H9 (cell line): ENCODE data around the gene HSPD1. TPM values are rescaled to one million over a fixed set of nuclear protein-coding genes. Genes with fewer than 3 reads are reported as not detected.

Source experiments
- DNase-seq: peaks from one replicate; pipeline ENCODE4 v3.0.0-alpha.2; 2017
- H2AFZ ChIP-seq: one replicate; pipeline ENCODE4 v1.6.1; 2013; ENCODE audit warnings: mild to moderate bottlenecking, low read length, control low read depth, moderate library complexity
- H2AK5ac ChIP-seq: 2 replicates; pipeline ENCODE4 v1.6.1; 2013; ENCODE audit warnings: low read length, control low read depth, mixed read lengths; ENCODE audit not compliant: insufficient read length
- H2BK120ac ChIP-seq: one replicate; pipeline ENCODE4 v1.6.1; 2013; ENCODE audit warnings: low read depth, mild to moderate bottlenecking, low read length, control low read depth, inconsistent platforms; ENCODE audit not compliant: poor library complexity, severe bottlenecking
- H2BK12ac ChIP-seq: 2 replicates; pipeline ENCODE4 v1.6.1; 2013; ENCODE audit warnings: low read length, control low read depth, mixed read lengths, low read depth; ENCODE audit not compliant: insufficient read length
- H2BK15ac ChIP-seq: 2 replicates; pipeline ENCODE4 v1.6.1; 2013; ENCODE audit warnings: low read depth, low read length, control low read depth
- H2BK20ac ChIP-seq: one replicate; pipeline ENCODE4 v1.6.1; 2013; ENCODE audit warnings: low read depth, mild to moderate bottlenecking, low read length, control low read depth, inconsistent platforms; ENCODE audit not compliant: poor library complexity, severe bottlenecking
- H2BK5ac ChIP-seq: 2 replicates; pipeline ENCODE4 v1.6.1; 2013; ENCODE audit warnings: low read length, control low read depth, mixed read lengths; ENCODE audit not compliant: insufficient read length
- H3K14ac ChIP-seq: 2 replicates; pipeline ENCODE4 v1.6.1; 2013; ENCODE audit warnings: low read length, control low read depth; ENCODE audit not compliant: insufficient read depth
- H3K18ac ChIP-seq: 2 replicates; pipeline ENCODE4 v1.6.1; 2013; ENCODE audit warnings: low read depth, mild to moderate bottlenecking, mixed read lengths, low read length, control low read depth; ENCODE audit not compliant: insufficient read length
- H3K23ac ChIP-seq: 2 replicates; pipeline ENCODE4 v1.6.1; 2013; ENCODE audit warnings: low read length, control low read depth, mixed read lengths, low read depth; ENCODE audit not compliant: insufficient read length
- H3K23me2 ChIP-seq: 2 replicates; pipeline ENCODE4 v1.6.1; 2013; ENCODE audit warnings: low read depth, mild to moderate bottlenecking, mixed read lengths, low read length, control low read depth; ENCODE audit not compliant: insufficient read length, poor library complexity, severe bottlenecking
- H3K27ac ChIP-seq: 2 replicates; pipeline ENCODE4 v1.5.1; 2013; ENCODE audit warnings: low read length, control low read depth, mixed read lengths, low read depth; ENCODE audit not compliant: insufficient read length
- H3K27me3 ChIP-seq: 2 replicates; pipeline ENCODE4 v1.6.1; 2013; ENCODE audit warnings: low read length, control low read depth, inconsistent platforms; ENCODE audit not compliant: insufficient read depth
- H3K4ac ChIP-seq: 2 replicates; pipeline ENCODE4 v1.6.1; 2013; ENCODE audit warnings: low read depth, mild to moderate bottlenecking, control low read depth, inconsistent platforms, low read length, moderate library complexity
- H3K4me1 ChIP-seq: 2 replicates; pipeline ENCODE4 v1.6.1; 2013; ENCODE audit warnings: low read length, control low read depth, inconsistent platforms; ENCODE audit not compliant: insufficient read depth
- H3K4me2 ChIP-seq: 2 replicates; pipeline ENCODE4 v1.6.1; 2013; ENCODE audit warnings: low read length, control low read depth, mixed read lengths; ENCODE audit not compliant: insufficient read length, insufficient read depth
- H3K56ac ChIP-seq: 2 replicates; pipeline ENCODE4 v1.6.1; 2013; ENCODE audit warnings: low read depth, mild to moderate bottlenecking, mixed read lengths, low read length, control low read depth; ENCODE audit not compliant: insufficient read length
- H3K79me1 ChIP-seq: 2 replicates; pipeline ENCODE4 v1.6.1; 2013; ENCODE audit warnings: low read depth, mild to moderate bottlenecking, moderate library complexity, low read length, control low read depth, inconsistent platforms; ENCODE audit not compliant: insufficient read depth, poor library complexity, severe bottlenecking
- H3K79me2 ChIP-seq: 2 replicates; pipeline ENCODE4 v1.6.1; 2013; ENCODE audit warnings: low read length, control low read depth, inconsistent platforms; ENCODE audit not compliant: insufficient read depth
- H3K9ac ChIP-seq: 2 replicates; pipeline ENCODE4 v1.6.1; 2013; ENCODE audit warnings: low read length, control low read depth, mixed read lengths; ENCODE audit not compliant: insufficient read length; ENCODE audit errors: extremely low read depth
- H3K9me3 ChIP-seq: one replicate; pipeline ENCODE4 v1.6.1; 2013; ENCODE audit warnings: low read depth, low read length, inconsistent platforms; ENCODE audit not compliant: control insufficient read depth
- H3T11ph ChIP-seq: one replicate; pipeline ENCODE4 v1.6.1; 2013; ENCODE audit warnings: mild to moderate bottlenecking, low read length, control low read depth, inconsistent platforms
- H4K20me1 ChIP-seq: one replicate; pipeline ENCODE4 v1.6.1; 2013; ENCODE audit not compliant: control insufficient read depth, insufficient read length, insufficient read depth
- H4K5ac ChIP-seq: 2 replicates; pipeline ENCODE4 v1.6.1; 2013; ENCODE audit warnings: low read depth, mild to moderate bottlenecking, mixed read lengths, low read length, control low read depth; ENCODE audit not compliant: insufficient read length
- H4K8ac ChIP-seq: replicated peaks from 2 replicates; pipeline ENCODE4 v1.6.1; 2013; ENCODE audit warnings: low read length, control low read depth, mixed read lengths, low read depth; ENCODE audit not compliant: insufficient read length
- H4K91ac ChIP-seq: 2 replicates; pipeline ENCODE4 v1.6.1; 2013; ENCODE audit warnings: low read depth, mild to moderate bottlenecking, moderate library complexity, mixed read lengths, low read length, control low read depth; ENCODE audit not compliant: insufficient read length
- H3K27ac Mint-ChIP-seq, 3 experiments: 2 replicates in 2 of 3; 3 replicates in 1 of 3; pipeline ENCODE4 v1.8.0; 2020 to 2021; ENCODE audit warnings: mixed read lengths in 3 of 3, mild to moderate bottlenecking in 1 of 3, moderate library complexity in 1 of 3
- H3K27me3 Mint-ChIP-seq: 2 replicates; pipeline ENCODE4 v1.8.0; 2021; ENCODE audit warnings: low read depth, mild to moderate bottlenecking, moderate library complexity, mixed read lengths
- H3K36me3 Mint-ChIP-seq, 3 experiments: 2 replicates in 2 of 3; 3 replicates in 1 of 3; pipeline ENCODE4 v1.8.0; 2020 to 2021; ENCODE audit warnings: low read depth in 3 of 3, mixed read lengths in 3 of 3; ENCODE audit not compliant: insufficient read depth in 1 of 3
- H3K4me1 Mint-ChIP-seq, 2 experiments: 2 replicates each; pipeline ENCODE4 v1.8.0; 2020; ENCODE audit warnings: mixed read lengths in 2 of 2
- H3K4me3 Mint-ChIP-seq, 2 experiments: 2 replicates in 1 of 2; 3 replicates in 1 of 2; pipeline ENCODE4 v1.8.0; 2020 to 2021; ENCODE audit warnings: mild to moderate bottlenecking in 2 of 2, mixed read lengths in 2 of 2, moderate library complexity in 1 of 2
- H3K9me3 Mint-ChIP-seq, 2 experiments: 2 replicates in 1 of 2; 3 replicates in 1 of 2; pipeline ENCODE4 v1.8.0; 2020; ENCODE audit warnings: mild to moderate bottlenecking in 2 of 2, mixed read lengths in 2 of 2, moderate library complexity in 1 of 2
- WGBS: extraction: QIAGEN DNeasy Blood & Tissue Kit; methylation state at CpG from one replicate; pipeline ENCODE4 v1.1.7; 2013; ENCODE audit warnings: missing lambda C conversion rate, low lambda C conversion rate, mixed read lengths; ENCODE audit not compliant: insufficient read length; ENCODE audit errors: extremely low coverage; 5-methylcytosine and 5-hydroxymethylcytosine counted together
- total RNA-seq: library from RNA; stranded (reverse); gene quantifications from 2 replicates; pipeline ENCODE4 v1.2.1, GENCODE V29; 2021
- TF ChIP-seq, protein P1 (sequence below): fragments of 200-600 bp; sonication (generic); conservative IDR thresholded peaks from 3 replicates; pipeline ENCODE4 v1.8.0; 2021; ENCODE audit warnings: antibody characterized with exemption, mild to moderate bottlenecking

Gene HSPD1
- total RNA-seq, 1 experiment from 2014 or later, result 846 TPM

DNA sequence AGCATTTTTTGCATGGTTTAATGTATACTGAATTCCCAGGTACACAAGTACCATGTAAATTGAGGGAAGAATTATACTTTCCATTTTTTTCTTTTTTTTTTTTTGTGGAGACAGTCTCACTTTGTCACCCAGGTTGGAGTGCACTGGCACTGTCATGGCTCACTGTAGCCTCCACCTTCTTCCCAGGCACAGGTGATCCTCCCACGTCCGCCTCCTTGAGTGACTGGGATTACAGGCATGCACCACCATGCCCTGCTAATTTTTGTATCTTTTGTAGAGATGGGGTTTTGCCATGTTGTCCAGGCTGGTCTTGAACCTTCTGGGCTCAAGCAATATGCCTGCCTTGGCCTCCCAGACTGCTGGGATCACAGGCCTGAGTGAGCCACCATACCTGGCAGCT, 4.4 kb upstream of the HSPD1 start:
- no peak overlapping the region for H2BK120ac ChIP-seq
- H2AK5ac ChIP-seq, result no peak overlapping the region
- no peak overlapping the region for H3K56ac ChIP-seq
- H3K14ac ChIP-seq, result no peak overlapping the region
- H3K4ac ChIP-seq, result no peak overlapping the region
- H3K9ac ChIP-seq, result no peak overlapping the region
- peaks cover 34 to 52% (median 46%) of the 10 kb centered on the region in 3 experiments for H3K36me3 Mint-ChIP-seq
- peaks cover 19% of the 10 kb centered on the region; the same call in 1 of the 2 replicates for H3K79me2 ChIP-seq
- no peaks in the 10 kb centered on the region; a peak in 1 of 5 replicates for H3K9me3 Mint-ChIP-seq
- H3K18ac ChIP-seq, result no peak overlapping the region
- H2AFZ ChIP-seq, result no peak overlapping the region
- no peak overlapping the region for H2BK5ac ChIP-seq
- TF ChIP-seq, protein P1, sequence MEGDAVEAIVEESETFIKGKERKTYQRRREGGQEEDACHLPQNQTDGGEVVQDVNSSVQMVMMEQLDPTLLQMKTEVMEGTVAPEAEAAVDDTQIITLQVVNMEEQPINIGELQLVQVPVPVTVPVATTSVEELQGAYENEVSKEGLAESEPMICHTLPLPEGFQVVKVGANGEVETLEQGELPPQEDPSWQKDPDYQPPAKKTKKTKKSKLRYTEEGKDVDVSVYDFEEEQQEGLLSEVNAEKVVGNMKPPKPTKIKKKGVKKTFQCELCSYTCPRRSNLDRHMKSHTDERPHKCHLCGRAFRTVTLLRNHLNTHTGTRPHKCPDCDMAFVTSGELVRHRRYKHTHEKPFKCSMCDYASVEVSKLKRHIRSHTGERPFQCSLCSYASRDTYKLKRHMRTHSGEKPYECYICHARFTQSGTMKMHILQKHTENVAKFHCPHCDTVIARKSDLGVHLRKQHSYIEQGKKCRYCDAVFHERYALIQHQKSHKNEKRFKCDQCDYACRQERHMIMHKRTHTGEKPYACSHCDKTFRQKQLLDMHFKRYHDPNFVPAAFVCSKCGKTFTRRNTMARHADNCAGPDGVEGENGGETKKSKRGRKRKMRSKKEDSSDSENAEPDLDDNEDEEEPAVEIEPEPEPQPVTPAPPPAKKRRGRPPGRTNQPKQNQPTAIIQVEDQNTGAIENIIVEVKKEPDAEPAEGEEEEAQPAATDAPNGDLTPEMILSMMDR, result no peak
- no peak overlapping the region for H4K91ac ChIP-seq
- no peak overlapping the region for H3T11ph ChIP-seq
- no peaks in the 10 kb centered on the region for H3K27me3 ChIP-seq
- no peak overlapping the region for H4K8ac ChIP-seq
- H2BK20ac ChIP-seq, result no peak overlapping the region
- no peak overlapping the region; a peak in 1 of 5 replicates for H3K4me3 Mint-ChIP-seq
- H3K9me3 ChIP-seq, result no peaks in the 10 kb centered on the region
- no peaks in the 10 kb centered on the region for H3K27me3 Mint-ChIP-seq
- no peak overlapping the region for H3K27ac ChIP-seq
- no peak overlapping the region for H2BK15ac ChIP-seq
- WGBS, result no CpG with 5 or more reads among the region's 2 CpGs
- H3K4me1 Mint-ChIP-seq, result peaks cover 10 to 14% of the 10 kb centered on the region in 2 experiments
- H4K20me1 ChIP-seq, result no peaks in the 10 kb centered on the region
- no peak overlapping the region for H3K27ac Mint-ChIP-seq
- no peaks in the 10 kb centered on the region; the same call in 1 of the 2 replicates for H3K4me1 ChIP-seq
- H3K79me1 ChIP-seq, result no peaks in the 10 kb centered on the region
- no peak overlapping the region for H3K23ac ChIP-seq
- no peak for DNase-seq
- H4K5ac ChIP-seq, result no peak overlapping the region
- no peak overlapping the region for H2BK12ac ChIP-seq
- no peak overlapping the region for H3K4me2 ChIP-seq
- no peaks in the 10 kb centered on the region for H3K23me2 ChIP-seq
